Heart left ventricle (tissue), 16 donors: ENCODE results near the gene MYBPC1. TPM values are rescaled to one million over a fixed set of nuclear protein-coding genes. Genes with fewer than 3 reads are reported as not detected.

Experiments used
- ATAC-seq, 4 donors: fragments of 200-7000 bp; cut with Tn5 transposase; one replicate each; pipeline ENCODE4 v1.9.1; 2020 to 2022; ENCODE audit warnings: moderate library complexity in 4 of 4, mild to moderate bottlenecking in 3 of 4, moderate number of reproducible peaks in 1 of 4
- DNase-seq, 5 donors: peaks; one replicate each; pipeline ENCODE4 v3.0.0-alpha.2; 2020
- H3K27ac ChIP-seq, 12 donors: fragments of 200-600 bp; sonication (generic) in 4 of 12; one replicate each; pipeline versions ENCODE4 v1.5.0 to v1.8.0; 2016 to 2022; ENCODE audit warnings: mild to moderate bottlenecking in 2 of 12
- H3K27me3 ChIP-seq, 9 donors: fragments of 200-600 bp; sonication (generic) in 2 of 9; one replicate each; pipeline versions ENCODE4 v1.5.1 to v1.8.0; 2016 to 2022; ENCODE audit warnings: mild to moderate bottlenecking in 3 of 9
- H3K36me3 ChIP-seq, 9 donors: fragments of 200-600 bp; sonication (generic) in 2 of 9; one replicate each; pipeline versions ENCODE4 v1.5.0 to v1.8.0; 2018 to 2022; ENCODE audit warnings: mild to moderate bottlenecking in 2 of 9
- H3K4me1 ChIP-seq, 12 donors: fragments of 200-600 bp; sonication (generic) in 4 of 12; one replicate each; pipeline versions ENCODE4 v1.5.0 to v1.8.0; 2016 to 2022; ENCODE audit warnings: mild to moderate bottlenecking in 3 of 12
- H3K4me3 ChIP-seq, 12 donors: fragments of 200-600 bp; sonication (generic) in 4 of 12; one replicate each; pipeline versions ENCODE4 v1.5.0 to v1.8.0; 2017 to 2022; ENCODE audit warnings: mild to moderate bottlenecking in 9 of 12, moderate library complexity in 4 of 12
- H3K9me3 ChIP-seq, 12 donors: fragments of 200-600 bp; sonication (generic) in 4 of 12; one replicate each; pipeline versions ENCODE4 v1.5.0 to v1.8.0; 2016 to 2022; ENCODE audit warnings: mild to moderate bottlenecking in 1 of 12
- CTCF ChIP-seq, 12 donors: fragments of 200-600 bp; sonication (generic) in 4 of 12; IDR thresholded peaks; one replicate each; pipeline versions ENCODE4 v1.5.0 to v1.8.0; 2018 to 2022; ENCODE audit warnings: antibody characterized with exemption in 12 of 12, mild to moderate bottlenecking in 5 of 12
- POLR2A ChIP-seq, 2 donors: fragments of 450-650 bp; IDR thresholded peaks; one replicate each; pipeline ENCODE4 v1.6.1; 2017; ENCODE audit warnings: antibody characterized with exemption in 2 of 2, mild to moderate bottlenecking in 2 of 2, moderate library complexity in 2 of 2
- WGBS, 4 donors: extraction: QIAGEN DNeasy Blood & Tissue Kit in 2 of 4; methylation state at CpG; one replicate each; pipeline versions ENCODE4 v1.1.5 to v1.1.7; 2013 to 2018; 5-methylcytosine and 5-hydroxymethylcytosine counted together
- intact Hi-C, 10 donors: fragments of 100-400 bp; cut with DNase I; formaldehyde crosslinking; loops; one replicate each; pipeline versions ENCODE4 v1.11.1 to v1.14.2; 2022
- polyA plus RNA-seq, 2 donors: library from polyadenylated mRNA; stranded (reverse); fragments of 200-250 nt; gene quantifications; one replicate each; pipeline ENCODE4 v1.2.3, GENCODE V29; 2013
- total RNA-seq, 9 donors: library from RNA; depleted of rRNA in 2 of 9; stranded (reverse); fragments of >200 nt in 2 of 9; fragmentation: NEBNext Ultra II Directional in 3 of 9; extraction: Animal tissue kit (Norgen Biotek cat#: 25700) in 3 of 9; gene quantifications; one replicate each; pipeline versions ENCODE4 v1.1.0 to v1.2.4, GENCODE V29; 2016 to 2023
- donor health status: ischemic (EF 13 %, LVEDD 7.1; RV severe dilation, severe dysfunction).
- donor health status: healthy with polysubstance abuse.
- donor health status: DM: no; HTN: yes; CAD: no.
- donor health status: DM: no; HTN: no; CAD: no.
- donor health status: ischemic (EF 25% LVEDD 6.9; RV normal size, moderate dysfunction).
- donor health status: ischemic (EF 25% LVEDD 5.7; RV mildly dilated, moderate dysfunction).
- donor health status: healthy.
- donor health status: DM: yes; HTN: yes; CAD: no.
- donor health status: ischemic (EF 35%, LVEDD 5.7; RV mildly dilated, moderate dysfunction).
- donor health status: nonischemic (EF 11% LVEDD 7.7; RV severe dilation, severe dysfunction).
- donor health status: DM: yes; HTN: yes; CAD: no.
- donor health status: PGD.
- donor health status: ischemic (EF 29% LVEDD 5.4; RV normal size, mild dysfunction).
- donor health status: nonischemic (EF 23%, LVEDD 6.1; RV moderate dilation, normal function).

MYBPC1 gene
- total and polyA plus RNA-seq, 11 donors, result 0.04 to 3.5 (median 1.9) TPM

DNA sequence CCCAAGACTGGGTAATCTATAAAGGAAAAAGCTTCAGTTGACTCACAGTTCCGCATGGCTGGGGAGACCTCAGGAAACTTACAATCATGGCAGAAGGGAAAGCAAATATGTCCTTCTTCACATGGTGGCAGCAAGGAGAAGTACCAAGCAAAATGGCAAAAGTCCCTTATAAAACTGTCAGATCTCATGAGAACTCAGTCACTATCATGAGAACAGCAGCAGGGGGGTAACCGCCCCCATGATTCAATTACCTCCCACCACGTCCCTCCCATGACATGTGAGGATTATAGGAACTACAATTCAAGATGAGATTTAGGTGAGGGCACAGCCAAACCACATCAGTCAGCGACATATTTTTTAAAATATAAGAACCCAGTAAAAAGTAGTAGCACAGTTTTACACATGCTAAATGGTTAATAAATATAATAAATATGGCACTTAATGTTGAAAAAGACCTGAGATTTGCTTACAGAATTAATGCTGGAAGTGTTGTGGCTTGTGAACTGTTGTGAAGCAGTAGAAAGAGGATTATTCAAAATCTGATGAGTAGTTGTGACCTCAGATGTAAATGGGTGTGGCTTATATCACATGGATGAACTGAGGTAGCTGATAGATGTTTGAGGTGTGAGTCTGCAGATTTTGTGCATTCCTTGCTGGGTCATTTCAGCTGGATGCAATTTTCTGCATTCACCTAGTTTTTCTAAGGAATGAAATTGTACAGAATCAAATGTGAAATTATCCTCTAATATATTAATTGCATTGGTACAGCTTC, 55.8 kb downstream of the MYBPC1 start:
- no peak overlapping the region for H3K27ac ChIP-seq
- peaks cover 0 to 11% (median 0%) of the 10 kb centered on the region in 9 donors for H3K27me3 ChIP-seq
- DNase-seq (no peak), ATAC-seq (no peak)
- H3K4me1 ChIP-seq, result no peaks in the 10 kb centered on the region
- 69 to 81% (median 73%) methylated on average over 4 of the region's 4 CpGs for WGBS, 4 donors
- H3K9me3 ChIP-seq, result no peaks in the 10 kb centered on the region
- no peak overlapping the region for H3K4me3 ChIP-seq
- H3K36me3 ChIP-seq, result no peaks in the 10 kb centered on the region
- TF ChIP-seq POLR2A (IDR thresholded peaks at IDR 0.05), result no peak
- no peak for TF ChIP-seq CTCF (IDR thresholded peaks at IDR 0.05)
- intact Hi-C loops, result no loop called here

- H3K9me3 ChIP-seq, result no peaks in the 10 kb centered on the region
- intact Hi-C loops, result no loop called here
- TF ChIP-seq POLR2A (IDR thresholded peaks at IDR 0.05), result no peak
- TF ChIP-seq CTCF (IDR thresholded peaks at IDR 0.05), result no peak
- no peaks in the 10 kb centered on the region for H3K36me3 ChIP-seq
- no peak overlapping the region for H3K27ac ChIP-seq
- H3K27me3 ChIP-seq, result peaks cover 0 to 11% (median 0%) of the 10 kb centered on the region in 9 donors
- H3K4me3 ChIP-seq, result no peak overlapping the region
- WGBS, 4 donors, result 66 to 72% (median 69%) methylated on average over 3 of the region's 3 CpGs
- DNase-seq, result no peak
- H3K4me1 ChIP-seq, result no peaks in the 10 kb centered on the region
- ATAC-seq, result no peak
Observed at GRCh38 chr12:101653030-101653429, 58.3 kb downstream of the MYBPC1 start.

DNA sequence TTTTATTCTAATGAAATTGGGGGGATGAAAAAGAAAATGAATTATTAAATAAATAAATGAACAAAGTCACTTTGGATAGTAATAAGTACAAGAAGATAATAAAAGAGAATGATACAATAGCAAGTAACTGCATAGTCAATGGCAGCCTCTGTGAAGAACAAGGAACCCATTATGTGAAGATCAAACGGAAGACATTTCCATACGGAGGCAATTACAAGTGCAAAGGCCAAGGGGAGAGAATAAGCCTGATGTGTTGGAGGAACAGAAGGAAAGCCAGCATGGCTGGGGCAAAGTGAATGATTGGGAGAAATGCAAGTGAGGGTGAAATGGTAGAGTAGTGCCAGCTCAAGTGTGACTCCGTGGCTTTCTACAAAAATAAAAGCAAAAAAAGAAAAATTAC, 58.7 kb downstream of the MYBPC1 start:
- TF ChIP-seq CTCF (IDR thresholded peaks at IDR 0.05), result no peak
- TF ChIP-seq POLR2A (IDR thresholded peaks at IDR 0.05), result no peak
- Histone ChIP-seq H3K36me3 (no peaks in the 10 kb centered on the region), H3K4me1 (no peaks in the 10 kb centered on the region), H3K4me3 (no peak overlapping the region), H3K9me3 (no peaks in the 10 kb centered on the region), H3K27ac (no peak overlapping the region), H3K27me3 (peaks cover 0 to 11% (median 0%) of the 10 kb centered on the region in 9 donors)
- intact Hi-C loops, result no loop called here
- no peak for ATAC-seq
- 27 to 49% (median 44%) methylated on average over 3 of the region's 3 CpGs for WGBS, 4 donors
- DNase-seq, result no peak

- Histone ChIP-seq H3K27me3 (peaks cover 0 to 11% (median 0%) of the 10 kb centered on the region in 9 donors), H3K4me1 (no peaks in the 10 kb centered on the region), H3K27ac (no peak overlapping the region), H3K9me3 (no peaks in the 10 kb centered on the region), H3K36me3 (no peaks in the 10 kb centered on the region), H3K4me3 (no peak overlapping the region)
- DNase-seq, result no peak
- 69 to 85% (median 77%) methylated on average over 1 of the region's 1 CpG for WGBS, 4 donors
- no peak for ATAC-seq
- intact Hi-C loops, result no loop called here
- TF ChIP-seq CTCF (IDR thresholded peaks at IDR 0.05) (no peak), POLR2A (IDR thresholded peaks at IDR 0.05) (no peak)
Observed at GRCh38 chr12:101654442-101654841, 59.7 kb downstream of the MYBPC1 start.
